Measurements from ENCODE around the gene NT5C3B.

GRCh38 chr17:41779954-41780353 is 56.1 kb downstream of the NT5C3B start:
- TF ChIP-seq CTCF (IDR thresholded peaks at IDR 0.05) = no peak
- no peak for TF ChIP-seq POLR2A (IDR thresholded peaks at IDR 0.05)

Measured in stomach (tissue), 4 donors.